Neural cell (in vitro differentiated cells): Measurements from ENCODE around the gene NKD1.

Experiments used
- CTCF ChIP-seq: fragments of 450-650 bp; IDR thresholded peaks from 2 replicates; pipeline ENCODE4 v1.5.1; 2014; ENCODE audit warnings: antibody characterized with exemption, mild to moderate bottlenecking, moderate library complexity; ENCODE audit not compliant: poor library complexity, severe bottlenecking
- POLR2AphosphoS5 ChIP-seq: IDR thresholded peaks from 2 replicates; pipeline ENCODE4 v1.6.1; 2012
- RAD21 ChIP-seq: fragments of 450-650 bp; conservative IDR thresholded peaks from 2 replicates; pipeline ENCODE4 v1.6.1; 2014; ENCODE audit warnings: antibody characterized with exemption, mild to moderate bottlenecking, moderate library complexity

- TF ChIP-seq CTCF, result no peak
- no peak for TF ChIP-seq RAD21
- TF ChIP-seq POLR2AphosphoS5, result no peak
These were observed 33.6 kb downstream of the NKD1 start for GRCh38 chr16:50581845-50582244.
